Measurements from ENCODE around the gene CALHM2.

DNA sequence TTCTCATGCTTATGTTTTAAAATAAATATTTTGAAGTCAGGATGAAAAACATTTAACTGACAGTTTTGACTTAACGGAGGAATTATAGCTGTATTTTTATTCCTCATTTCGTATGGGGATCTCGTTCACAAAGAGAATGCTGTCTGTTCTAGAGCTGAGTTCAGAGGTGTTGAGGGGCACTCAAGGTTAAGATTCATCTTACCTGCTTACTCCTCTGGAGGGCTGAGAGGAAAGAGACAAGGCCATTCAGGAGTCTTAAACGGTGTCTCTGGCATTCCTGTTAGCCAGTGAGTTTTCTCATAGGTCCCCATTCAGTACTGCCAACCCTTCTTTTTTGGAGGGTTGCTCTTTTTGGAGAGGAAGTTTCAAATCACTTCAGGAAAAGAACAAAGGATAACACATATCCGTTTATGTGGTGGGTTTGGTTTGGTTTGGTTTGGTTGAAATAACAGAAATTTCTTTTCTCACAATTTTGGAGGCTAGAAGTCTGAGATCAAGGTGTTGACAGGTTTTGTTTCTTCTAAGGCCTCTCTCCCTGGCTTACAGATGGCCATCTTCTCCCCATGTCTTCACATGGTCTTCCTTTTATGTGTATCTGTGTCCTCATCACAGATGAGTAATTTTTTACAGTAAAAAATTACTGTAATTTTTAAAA is 23.1 kb downstream of the CALHM2 start:
- TF ChIP-seq TAF1 (IDR thresholded peaks at IDR 0.05; ENCODE audit: borderline replicate concordance, insufficient read depth, low read length) (no peak), POLR2AphosphoS5 (IDR thresholded peaks at IDR 0.05; ENCODE audit: low read depth, low read length) (no peak), SIN3A (IDR thresholded peaks at IDR 0.05; ENCODE audit: borderline replicate concordance, insufficient read depth, low read length) (no peak), FOXP2 (optimal IDR thresholded peaks at IDR 0.05; ENCODE audit: borderline replicate concordance, extremely low read depth, extremely low read length, insufficient read depth) (no peak)
- TF ChIP-seq, protein P1, sequence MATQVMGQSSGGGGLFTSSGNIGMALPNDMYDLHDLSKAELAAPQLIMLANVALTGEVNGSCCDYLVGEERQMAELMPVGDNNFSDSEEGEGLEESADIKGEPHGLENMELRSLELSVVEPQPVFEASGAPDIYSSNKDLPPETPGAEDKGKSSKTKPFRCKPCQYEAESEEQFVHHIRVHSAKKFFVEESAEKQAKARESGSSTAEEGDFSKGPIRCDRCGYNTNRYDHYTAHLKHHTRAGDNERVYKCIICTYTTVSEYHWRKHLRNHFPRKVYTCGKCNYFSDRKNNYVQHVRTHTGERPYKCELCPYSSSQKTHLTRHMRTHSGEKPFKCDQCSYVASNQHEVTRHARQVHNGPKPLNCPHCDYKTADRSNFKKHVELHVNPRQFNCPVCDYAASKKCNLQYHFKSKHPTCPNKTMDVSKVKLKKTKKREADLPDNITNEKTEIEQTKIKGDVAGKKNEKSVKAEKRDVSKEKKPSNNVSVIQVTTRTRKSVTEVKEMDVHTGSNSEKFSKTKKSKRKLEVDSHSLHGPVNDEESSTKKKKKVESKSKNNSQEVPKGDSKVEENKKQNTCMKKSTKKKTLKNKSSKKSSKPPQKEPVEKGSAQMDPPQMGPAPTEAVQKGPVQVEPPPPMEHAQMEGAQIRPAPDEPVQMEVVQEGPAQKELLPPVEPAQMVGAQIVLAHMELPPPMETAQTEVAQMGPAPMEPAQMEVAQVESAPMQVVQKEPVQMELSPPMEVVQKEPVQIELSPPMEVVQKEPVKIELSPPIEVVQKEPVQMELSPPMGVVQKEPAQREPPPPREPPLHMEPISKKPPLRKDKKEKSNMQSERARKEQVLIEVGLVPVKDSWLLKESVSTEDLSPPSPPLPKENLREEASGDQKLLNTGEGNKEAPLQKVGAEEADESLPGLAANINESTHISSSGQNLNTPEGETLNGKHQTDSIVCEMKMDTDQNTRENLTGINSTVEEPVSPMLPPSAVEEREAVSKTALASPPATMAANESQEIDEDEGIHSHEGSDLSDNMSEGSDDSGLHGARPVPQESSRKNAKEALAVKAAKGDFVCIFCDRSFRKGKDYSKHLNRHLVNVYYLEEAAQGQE (IDR thresholded peaks at IDR 0.05; ENCODE audit: insufficient read depth in 1 of 2, low read depth in 2 of 2, low read length in 2 of 2): no peak
